H1 (cell line): Measurements from ENCODE around the gene ALDH5A1. TPM values are rescaled to one million over a fixed set of nuclear protein-coding genes. Genes with fewer than 3 reads are reported as not detected.

Experiments
- CTCF ChIA-PET: fragments of 300-600 bp; sonication (Branson Sonifier 250); formaldehyde crosslinking; loops from one replicate; lab custom pipeline; 2021; ENCODE audit not compliant: partially characterized antibody; lab: Charles Lee
- POLR2A ChIA-PET: fragments of 300-600 bp; sonication (Branson Sonifier 250); formaldehyde crosslinking; loops from one replicate; lab custom pipeline; 2021; ENCODE audit warnings: inconsistent platforms; ENCODE audit not compliant: partially characterized antibody; lab: Charles Lee
- DNase-seq, 2 experiments: peaks; one replicate each; pipeline versions ENCODE4 v3.0.0 to v3.0.0-alpha.2; 2010 to 2022; ENCODE audit warnings: low spot score in 2 of 2, low read depth in 1 of 2, mixed read lengths in 1 of 2
- FAIRE-seq: peaks from 2 replicates; lab custom pipeline; 2011; peaks lifted over from hg19 to GRCh38; lab: Jason Lieb, UNC
- H2AFZ ChIP-seq: 2 replicates; pipeline ENCODE4 v1.8.1; 2012; ENCODE audit warnings: low read length, inconsistent platforms
- H2AK5ac ChIP-seq: 2 replicates; pipeline ENCODE4 v1.6.1; 2013; ENCODE audit warnings: low read depth, low read length
- H2BK120ac ChIP-seq: replicated peaks from 2 replicates; pipeline ENCODE3; 2013; ENCODE audit warnings: low read depth, low read length, inconsistent platforms
- H2BK12ac ChIP-seq: 2 replicates; pipeline ENCODE4 v1.6.1; 2013; ENCODE audit warnings: low read depth, low read length
- H2BK15ac ChIP-seq: 2 replicates; pipeline ENCODE4 v1.6.1; 2013; ENCODE audit warnings: low read length
- H2BK20ac ChIP-seq: 2 replicates; pipeline ENCODE4 v1.6.1; 2013; ENCODE audit warnings: low read length
- H2BK5ac ChIP-seq: 2 replicates; pipeline ENCODE4 v1.6.1; 2013; ENCODE audit warnings: low read depth, low read length
- H3K14ac ChIP-seq: 2 replicates; pipeline ENCODE4 v1.6.1; 2013; ENCODE audit warnings: inconsistent platforms; ENCODE audit not compliant: insufficient read length
- H3K18ac ChIP-seq: 2 replicates; pipeline ENCODE4 v1.6.1; 2013; ENCODE audit warnings: low read length; ENCODE audit errors: extremely low read depth
- H3K23ac ChIP-seq: 2 replicates; pipeline ENCODE4 v1.6.1; 2013; ENCODE audit warnings: inconsistent platforms; ENCODE audit not compliant: insufficient read length
- H3K23me2 ChIP-seq: 2 replicates; pipeline ENCODE4 v1.6.1; 2013; ENCODE audit warnings: low read depth, low read length
- H3K27ac ChIP-seq: 2 replicates; pipeline ENCODE4 v1.6.1; 2011; ENCODE audit warnings: low read depth, low read length, inconsistent platforms
- H3K27me3 ChIP-seq, 4 experiments: replicated peaks in 1 of 4; 1 replicate in 1 of 4; 2 replicates in 3 of 4; pipeline versions ENCODE4 v1.6.1 to v1.8.1; 2011 to 2013; ENCODE audit warnings: low read length in 3 of 4, mild to moderate bottlenecking in 3 of 4, inconsistent platforms in 2 of 4, mixed read lengths in 2 of 4, moderate library complexity in 1 of 4; ENCODE audit not compliant: control insufficient read depth in 3 of 4, insufficient read depth in 3 of 4; ENCODE audit errors: extremely low read depth in 1 of 4
- H3K36me3 ChIP-seq, 4 experiments: 2 replicates each; pipeline versions ENCODE4 v1.6.1 to v1.8.1; 2011 to 2013; ENCODE audit warnings: mild to moderate bottlenecking in 4 of 4, low read length in 3 of 4, moderate library complexity in 2 of 4, control low read depth in 1 of 4, inconsistent platforms in 1 of 4; ENCODE audit not compliant: insufficient read depth in 4 of 4, control insufficient read depth in 2 of 4
- H3K4ac ChIP-seq: replicated peaks from 2 replicates; pipeline ENCODE3; 2013; ENCODE audit warnings: low read length, low read depth, mixed read lengths, inconsistent platforms; ENCODE audit not compliant: insufficient read length
- H3K4me1 ChIP-seq, 4 experiments: replicated peaks in 1 of 4; 1 replicate in 1 of 4; 2 replicates in 3 of 4; pipeline versions ENCODE4 v1.6.1 to v1.8.1; 2011 to 2013; ENCODE audit warnings: low read length in 3 of 4, inconsistent platforms in 2 of 4, mixed read lengths in 1 of 4; ENCODE audit not compliant: insufficient read depth in 4 of 4, control insufficient read depth in 3 of 4
- H3K4me2 ChIP-seq, 2 experiments: 2 replicates each; pipeline versions ENCODE4 v1.6.1 to v1.8.1; 2011 to 2013; ENCODE audit warnings: low read depth in 2 of 2, low read length in 2 of 2, control low read depth in 1 of 2, inconsistent platforms in 1 of 2, mild to moderate bottlenecking in 1 of 2; ENCODE audit not compliant: insufficient read depth in 1 of 2
- H3K4me3 ChIP-seq, 4 experiments: fragments of 200-600, 300-600 bp in 1 of 4; sonication (generic), shearing (Covaris generic), sonication (Bioruptor Twin) in 1 of 4; 2 replicates each; pipeline versions ENCODE4 v1.5.1 to v1.8.1; 2011 to 2016; ENCODE audit warnings: low read length in 4 of 4, low read depth in 3 of 4, control low read depth in 2 of 4, inconsistent platforms in 2 of 4, mild to moderate bottlenecking in 2 of 4, mixed read lengths in 1 of 4, moderate library complexity in 1 of 4; ENCODE audit not compliant: insufficient read depth in 2 of 4; ENCODE audit errors: extremely low read depth in 1 of 4
- H3K56ac ChIP-seq: replicated peaks from 2 replicates; pipeline ENCODE3; 2013; ENCODE audit warnings: low read depth, mild to moderate bottlenecking, mixed read lengths, low read length, inconsistent platforms; ENCODE audit not compliant: insufficient read length
- H3K79me1 ChIP-seq: 2 replicates; pipeline ENCODE4 v1.6.1; 2013; ENCODE audit warnings: low read depth, low read length, control low read depth
- H3K79me2 ChIP-seq, 2 experiments: 2 replicates each; pipeline versions ENCODE4 v1.6.1 to v1.8.1; 2012 to 2013; ENCODE audit warnings: low read length in 2 of 2, mild to moderate bottlenecking in 2 of 2, inconsistent platforms in 1 of 2; ENCODE audit not compliant: insufficient read depth in 2 of 2, control insufficient read depth in 1 of 2
- H3K9ac ChIP-seq, 4 experiments: replicated peaks in 1 of 4; 1 replicate in 1 of 4; 2 replicates in 3 of 4; pipeline versions ENCODE4 v1.6.1 to v1.8.1; 2011 to 2013; ENCODE audit warnings: low read depth in 3 of 4, low read length in 3 of 4, control low read depth in 2 of 4, mild to moderate bottlenecking in 2 of 4, moderate library complexity in 2 of 4, inconsistent platforms in 1 of 4; ENCODE audit errors: extremely low read depth in 1 of 4
- H3K9me3 ChIP-seq, 2 experiments: 2 replicates each; pipeline versions ENCODE4 v1.6.1 to v1.8.1; 2012 to 2013; ENCODE audit warnings: mild to moderate bottlenecking in 2 of 2, moderate library complexity in 2 of 2, control low read depth in 1 of 2, inconsistent platforms in 1 of 2, low read depth in 1 of 2, low read length in 1 of 2, mixed read lengths in 1 of 2; ENCODE audit not compliant: insufficient read depth in 2 of 2
- H4K20me1 ChIP-seq, 2 experiments: replicated peaks in 1 of 2; 2 replicates each; pipeline versions ENCODE3 to v1.8.1; 2011 to 2013; ENCODE audit warnings: inconsistent platforms in 2 of 2, low read length in 2 of 2, mild to moderate bottlenecking in 1 of 2; ENCODE audit not compliant: insufficient read depth in 2 of 2, control insufficient read depth in 1 of 2
- H4K5ac ChIP-seq: 2 replicates; pipeline ENCODE4 v1.6.1; 2013; ENCODE audit warnings: low read length, low read depth, mixed read lengths, inconsistent platforms; ENCODE audit not compliant: insufficient read length
- H4K8ac ChIP-seq: 2 replicates; pipeline ENCODE4 v1.8.0; 2013; ENCODE audit warnings: mild to moderate bottlenecking, moderate library complexity, low read length, inconsistent platforms; ENCODE audit not compliant: insufficient read depth; ENCODE audit errors: extremely low read depth
- H4K91ac ChIP-seq: replicated peaks from 2 replicates; pipeline ENCODE3; 2013; ENCODE audit warnings: low read length, mixed read lengths, inconsistent platforms; ENCODE audit not compliant: insufficient read length
- ATF2 ChIP-seq: IDR thresholded peaks from 2 replicates; pipeline ENCODE4 v1.6.1; 2012; ENCODE audit warnings: low read length, inconsistent platforms
- CTBP2 ChIP-seq: IDR thresholded peaks from 2 replicates; pipeline ENCODE4 v1.7.0; 2011; ENCODE audit warnings: borderline replicate concordance, mild to moderate bottlenecking, moderate library complexity, mixed read lengths, low read length; ENCODE audit not compliant: insufficient read depth, insufficient read length
- GABPA ChIP-seq: IDR thresholded peaks from 2 replicates; pipeline ENCODE4 v1.6.1; 2011; ENCODE audit warnings: mild to moderate bottlenecking, low read length, moderate library complexity, borderline replicate concordance; ENCODE audit not compliant: insufficient read depth
- RFX5 ChIP-seq: IDR thresholded peaks from 2 replicates; pipeline ENCODE4 v1.6.1; 2011; ENCODE audit warnings: low read depth, low read length, improper control_type of control experiment, borderline replicate concordance
- SIRT6 ChIP-seq: IDR thresholded peaks from one replicate; pipeline ENCODE4 v1.7.1; 2012; ENCODE audit warnings: low read length, inconsistent platforms
- SRF ChIP-seq: IDR thresholded peaks from 2 replicates; pipeline ENCODE4 v1.6.1; 2011; ENCODE audit warnings: mild to moderate bottlenecking, low read depth, low read length, moderate library complexity
- TAF1 ChIP-seq: IDR thresholded peaks from 2 replicates; pipeline ENCODE4 v1.6.1; 2011; ENCODE audit warnings: mild to moderate bottlenecking, low read depth, low read length
- TBP ChIP-seq: IDR thresholded peaks from 2 replicates; pipeline ENCODE4 v1.6.1; 2011; ENCODE audit warnings: low read depth, low read length, improper control_type of control experiment
- TCF12 ChIP-seq: IDR thresholded peaks from 2 replicates; pipeline ENCODE4 v1.6.1; 2011; ENCODE audit warnings: low read depth, mild to moderate bottlenecking, low read length
- ZNF274 ChIP-seq: IDR thresholded peaks from 2 replicates; pipeline ENCODE4 v1.7.0; 2012; ENCODE audit warnings: low read length, borderline replicate concordance; ENCODE audit errors: extremely low read depth
- WGBS, 2 experiments: shearing (Covaris generic) in 1 of 2; methylation state at CpG; one replicate each; pipeline versions ENCODE4 v1.1.6 to v1.1.7; 2013 to 2015; ENCODE audit warnings: low lambda C conversion rate in 2 of 2, mixed read lengths in 2 of 2, inconsistent platforms in 1 of 2, low coverage in 1 of 2, missing lambda C conversion rate in 1 of 2; ENCODE audit not compliant: insufficient replicate concordance in 2 of 2, insufficient coverage in 1 of 2, insufficient read length in 1 of 2; ENCODE audit errors: extremely low coverage in 1 of 2, missing lambda C conversion rate in 1 of 2; 5-methylcytosine and 5-hydroxymethylcytosine counted together
- polyA plus RNA-seq, 7 experiments: library from polyadenylated mRNA; depleted of rRNA in 3 of 7; stranded (reverse) in 5 of 7; unstranded in 2 of 7; fragments of >200 nt in 5 of 7; fragments of 200-250 nt in 2 of 7; gene quantifications; 1 replicate in 5 of 7; 2 replicates in 1 of 7; 4 replicates in 1 of 7; pipeline versions ENCODE4 v1.2.1 to v1.2.3, GENCODE V29; 2011 to 2013; ENCODE audit warnings: missing spikeins in 2 of 7, mixed read lengths in 2 of 7
- total RNA-seq: library from RNA; stranded (reverse); fragmentation: NEBNext Ultra II Directional; extraction: Animal tissue kit (Norgen Biotek cat#: 25700); gene quantifications from 2 replicates; pipeline ENCODE4 v1.2.1, GENCODE V29; 2021

Gene ALDH5A1
- total and polyA plus RNA-seq, 2 of the 8 experiments (the other 6 are each of a cell fraction or from before 2014, with no cell fraction given): 1.5 to 2.4 TPM

- Histone ChIP-seq H2BK12ac (no peak overlapping the region), H3K4me2 (no peak overlapping the region), H2AK5ac (no peak overlapping the region), H3K27ac (no peak overlapping the region), H3K36me3 (no peaks in the 10 kb centered on the region), H3K14ac (no peak overlapping the region), H2AFZ (no peak overlapping the region), H3K27me3 (no peaks in the 10 kb centered on the region), H4K91ac (no peak overlapping the region), H3K9ac (no peak overlapping the region), H3K9me3 (no peaks in the 10 kb centered on the region)
- POLR2A ChIA-PET: no interaction called here
- CTCF ChIA-PET: interaction anchor here (0.8 to 1.8 kb wide), 2 partner anchors 11 to 16 kb away, joined by 3 to 8 read pairs; no protein-coding TSS in a partner anchor
- TF ChIP-seq ZNF274 (no peak), TAF1 (no peak), RFX5 (no peak), SRF (no peak), ATF2 (no peak), CTBP2 (no peak), TCF12 (no peak), TBP (no peak), SIRT6 (no peak), GABPA (no peak)
- TF ChIP-seq, all 59 proteins: peak for 0
- Histone ChIP-seq H3K56ac (no peak overlapping the region), H4K20me1 (peaks cover 0 to 2% of the 10 kb centered on the region in 2 experiments), H3K23ac (no peak overlapping the region), H2BK15ac (no peak overlapping the region), H3K79me1 (no peaks in the 10 kb centered on the region), H3K79me2 (no peaks in the 10 kb centered on the region), H3K4me3 (no peak overlapping the region), H4K8ac (no peak overlapping the region), H3K23me2 (no peaks in the 10 kb centered on the region), H3K4me1 (peaks cover 0 to 4% (median 2%) of the 10 kb centered on the region in 4 experiments; a peak in 2 of 7 replicates), H3K18ac (no peak overlapping the region), H2BK20ac (no peak overlapping the region), H3K4ac (no peak overlapping the region), H2BK120ac (no peak overlapping the region), H2BK5ac (no peak overlapping the region), H4K5ac (no peak overlapping the region)
- no peak for FAIRE-seq
- DNase-seq: peak in 1 of 2 experiments; percentile 49
- WGBS, 2 experiments: 68% methylated on average over 4 of the region's 4 CpGs; no CpG with 5 or more reads in 1 of the 2 experiments
Observed at GRCh38 chr6:24445704-24446103, 49.1 kb upstream of the ALDH5A1 start.
